Measurements from ENCODE around the gene LINS1. TPM values are rescaled to one million over a fixed set of nuclear protein-coding genes. Genes with fewer than 3 reads are reported as not detected.
"Not testable (repeated sequence)": the region's sequence is repeated elsewhere in the genome, so short reads cannot be mapped to it uniquely, and the experiment has no call there.

LINS1 gene
- total RNA-seq, 1 donor from 2014 or later, result 17.0 TPM

GRCh38 chr15:100592898-100593297 lies 9.1 kb downstream of the LINS1 start:
- Mint-ChIP-seq H3K4me1 (peaks cover 7% of the 10 kb centered on the region), H3K27ac (no peak overlapping the region), H3K9me3 (peaks cover 27% of the 10 kb centered on the region), H3K27me3 (ENCODE audit: low read depth) (no peaks in the 10 kb centered on the region), H3K4me3 (no peak overlapping the region), H3K36me3 (peaks cover 23% of the 10 kb centered on the region)
- no peak for DNase-seq (ENCODE audit: low spot score in 2 of 2, unreplicated experiment in 2 of 2)
- no peak for TF ChIP-seq CTCF (IDR thresholded peaks at IDR 0.05; ENCODE audit: unreplicated experiment)

- DNase-seq (ENCODE audit: low spot score in 2 of 2, unreplicated experiment in 2 of 2), result no peak
- H3K27me3 Mint-ChIP-seq (ENCODE audit: low read depth), result no peaks in the 10 kb centered on the region
- peaks cover 4% of the 10 kb centered on the region for H3K4me1 Mint-ChIP-seq
- no peak overlapping the region for H3K27ac Mint-ChIP-seq
- H3K4me3 Mint-ChIP-seq, result no peak overlapping the region
- peaks cover 31% of the 10 kb centered on the region for H3K36me3 Mint-ChIP-seq
- TF ChIP-seq CTCF (IDR thresholded peaks at IDR 0.05; ENCODE audit: unreplicated experiment), result no peak
- peaks cover 35% of the 10 kb centered on the region for H3K9me3 Mint-ChIP-seq
These were observed 10.1 kb downstream of the LINS1 start for GRCh38 chr15:100591835-100592234.

GRCh38 chr15:100591163-100591562 lies 10.8 kb downstream of the LINS1 start:
- H3K4me3 Mint-ChIP-seq; H3K27ac Mint-ChIP-seq; DNase-seq (ENCODE audit: low spot score in 2 of 2, unreplicated experiment in 2 of 2); H3K27me3 Mint-ChIP-seq (ENCODE audit: low read depth); H3K4me1 Mint-ChIP-seq: not testable (repeated sequence)
- Mint-ChIP-seq H3K36me3 (peaks cover 33% of the 10 kb centered on the region), H3K9me3 (peaks cover 37% of the 10 kb centered on the region)

- no peak overlapping the region for H3K27ac Mint-ChIP-seq
- DNase-seq (ENCODE audit: low spot score in 2 of 2, unreplicated experiment in 2 of 2), result no peak
- no peaks in the 10 kb centered on the region for H3K27me3 Mint-ChIP-seq (ENCODE audit: low read depth)
- H3K9me3 Mint-ChIP-seq, result peaks cover 53% of the 10 kb centered on the region
- peaks cover 51% of the 10 kb centered on the region for H3K36me3 Mint-ChIP-seq
- no peak for TF ChIP-seq CTCF (IDR thresholded peaks at IDR 0.05; ENCODE audit: unreplicated experiment)
- no peak overlapping the region for H3K4me3 Mint-ChIP-seq
- H3K4me1 Mint-ChIP-seq, result no peaks in the 10 kb centered on the region
These were observed 13.2 kb downstream of the LINS1 start for GRCh38 chr15:100588638-100589242.

- Mint-ChIP-seq H3K27ac (no peak overlapping the region), H3K4me3 (no peak overlapping the region), H3K4me1 (no peaks in the 10 kb centered on the region), H3K9me3 (peaks cover 19% of the 10 kb centered on the region), H3K27me3 (ENCODE audit: low read depth) (no peaks in the 10 kb centered on the region), H3K36me3 (peaks cover 26% of the 10 kb centered on the region)
- TF ChIP-seq CTCF (IDR thresholded peaks at IDR 0.05; ENCODE audit: unreplicated experiment), result no peak
- DNase-seq (ENCODE audit: low spot score in 2 of 2, unreplicated experiment in 2 of 2), result no peak
These were observed 21.6 kb downstream of the LINS1 start for GRCh38 chr15:100580414-100580813.

GRCh38 chr15:100573526-100573925 lies 28.5 kb downstream of the LINS1 start:
- H3K4me1 Mint-ChIP-seq, result no peaks in the 10 kb centered on the region
- no peaks in the 10 kb centered on the region for H3K27me3 Mint-ChIP-seq (ENCODE audit: low read depth)
- peaks cover 21% of the 10 kb centered on the region for H3K36me3 Mint-ChIP-seq
- TF ChIP-seq CTCF (IDR thresholded peaks at IDR 0.05; ENCODE audit: unreplicated experiment), result no peak
- no peak overlapping the region for H3K27ac Mint-ChIP-seq
- H3K9me3 Mint-ChIP-seq, result no peaks in the 10 kb centered on the region
- DNase-seq (ENCODE audit: low spot score in 2 of 2, unreplicated experiment in 2 of 2), result no peak
- no peak overlapping the region for H3K4me3 Mint-ChIP-seq

Data from mesothelial cell of epicardium (in vitro differentiated cells).